ENCODE results near the gene SPATA17.

The SPATA17 gene

GRCh38 chr1:217846733-217847132 lies 215.6 kb downstream of the SPATA17 start:
- no peak for DNase-seq (ENCODE audit: low read depth, low spot score)
- no peak overlapping the region for H3K4me3 ChIP-seq (ENCODE audit: low read depth, low read length)
- TF ChIP-seq, protein P1, sequence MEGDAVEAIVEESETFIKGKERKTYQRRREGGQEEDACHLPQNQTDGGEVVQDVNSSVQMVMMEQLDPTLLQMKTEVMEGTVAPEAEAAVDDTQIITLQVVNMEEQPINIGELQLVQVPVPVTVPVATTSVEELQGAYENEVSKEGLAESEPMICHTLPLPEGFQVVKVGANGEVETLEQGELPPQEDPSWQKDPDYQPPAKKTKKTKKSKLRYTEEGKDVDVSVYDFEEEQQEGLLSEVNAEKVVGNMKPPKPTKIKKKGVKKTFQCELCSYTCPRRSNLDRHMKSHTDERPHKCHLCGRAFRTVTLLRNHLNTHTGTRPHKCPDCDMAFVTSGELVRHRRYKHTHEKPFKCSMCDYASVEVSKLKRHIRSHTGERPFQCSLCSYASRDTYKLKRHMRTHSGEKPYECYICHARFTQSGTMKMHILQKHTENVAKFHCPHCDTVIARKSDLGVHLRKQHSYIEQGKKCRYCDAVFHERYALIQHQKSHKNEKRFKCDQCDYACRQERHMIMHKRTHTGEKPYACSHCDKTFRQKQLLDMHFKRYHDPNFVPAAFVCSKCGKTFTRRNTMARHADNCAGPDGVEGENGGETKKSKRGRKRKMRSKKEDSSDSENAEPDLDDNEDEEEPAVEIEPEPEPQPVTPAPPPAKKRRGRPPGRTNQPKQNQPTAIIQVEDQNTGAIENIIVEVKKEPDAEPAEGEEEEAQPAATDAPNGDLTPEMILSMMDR (IDR thresholded peaks at IDR 0.05; ENCODE audit: insufficient read depth, low read length, missing control alignments): no peak
- ChIA-PET CTCF (no interaction called here), POLR2A (no interaction called here)

- TF ChIP-seq, protein P1 (IDR thresholded peaks at IDR 0.05; ENCODE audit: insufficient read depth, low read length, missing control alignments): no peak
- CTCF ChIA-PET: no interaction called here
- no peak for DNase-seq (ENCODE audit: low read depth, low spot score)
- H3K4me3 ChIP-seq (ENCODE audit: low read depth, low read length): no peak overlapping the region
- POLR2A ChIA-PET: no interaction called here
Observed at GRCh38 chr1:217847643-217848042, 216.5 kb downstream of the SPATA17 start.

- ChIA-PET CTCF (no interaction called here), POLR2A (no interaction called here)
- no peak for DNase-seq (ENCODE audit: low read depth, low spot score)
- H3K4me3 ChIP-seq (ENCODE audit: low read depth, low read length): no peak overlapping the region
- TF ChIP-seq, protein P1 (IDR thresholded peaks at IDR 0.05; ENCODE audit: insufficient read depth, low read length, missing control alignments): no peak
Observed at GRCh38 chr1:217856342-217857034, 225.3 kb downstream of the SPATA17 start.

DNA sequence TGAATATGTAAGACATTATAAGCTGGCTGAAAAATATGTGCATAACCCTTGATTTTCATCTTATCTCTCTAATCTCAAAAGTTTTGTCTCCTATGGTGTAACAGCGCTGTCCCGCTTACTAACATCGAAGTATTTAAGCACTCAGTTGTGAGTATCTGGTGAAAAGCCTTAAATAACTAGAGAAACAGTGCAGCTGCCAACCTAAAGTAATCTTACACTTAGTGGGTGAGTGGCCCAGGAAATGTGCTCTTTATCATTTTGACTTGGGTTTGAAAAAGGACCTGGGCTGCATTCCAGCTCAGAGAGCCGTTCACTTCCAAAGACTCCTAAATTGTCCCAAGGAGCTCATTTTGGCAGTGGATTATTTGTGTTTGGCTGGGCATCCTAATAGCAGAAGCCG lies 225.9 kb downstream of the SPATA17 start:
- no peak overlapping the region for H3K4me3 ChIP-seq (ENCODE audit: low read depth, low read length)
- ChIA-PET POLR2A (no interaction called here), CTCF (no interaction called here)
- no peak for DNase-seq (ENCODE audit: low read depth, low spot score)
- TF ChIP-seq, protein P1 (IDR thresholded peaks at IDR 0.05; ENCODE audit: insufficient read depth, low read length, missing control alignments): no peak

GRCh38 chr1:217861658-217862057 lies 230.5 kb downstream of the SPATA17 start:
- CTCF ChIA-PET: no interaction called here
- no peak overlapping the region for H3K4me3 ChIP-seq (ENCODE audit: low read depth, low read length)
- no peak for DNase-seq (ENCODE audit: low read depth, low spot score)
- TF ChIP-seq, protein P1 (IDR thresholded peaks at IDR 0.05; ENCODE audit: insufficient read depth, low read length, missing control alignments): no peak
- POLR2A ChIA-PET: no interaction called here

GRCh38 chr1:217867446-217867995 lies 236.4 kb downstream of the SPATA17 start:
- TF ChIP-seq, protein P1 (IDR thresholded peaks at IDR 0.05; ENCODE audit: insufficient read depth, low read length, missing control alignments): no peak
- no peak overlapping the region for H3K4me3 ChIP-seq (ENCODE audit: low read depth, low read length)
- no peak for DNase-seq (ENCODE audit: low read depth, low spot score)
- POLR2A ChIA-PET: no interaction called here
- CTCF ChIA-PET: no interaction called here
